ENCODE data around the gene CD63.
A peak's percentile ranks its signal among the peaks of the same experiment; 100 is the strongest.

CD63 gene

DNA sequence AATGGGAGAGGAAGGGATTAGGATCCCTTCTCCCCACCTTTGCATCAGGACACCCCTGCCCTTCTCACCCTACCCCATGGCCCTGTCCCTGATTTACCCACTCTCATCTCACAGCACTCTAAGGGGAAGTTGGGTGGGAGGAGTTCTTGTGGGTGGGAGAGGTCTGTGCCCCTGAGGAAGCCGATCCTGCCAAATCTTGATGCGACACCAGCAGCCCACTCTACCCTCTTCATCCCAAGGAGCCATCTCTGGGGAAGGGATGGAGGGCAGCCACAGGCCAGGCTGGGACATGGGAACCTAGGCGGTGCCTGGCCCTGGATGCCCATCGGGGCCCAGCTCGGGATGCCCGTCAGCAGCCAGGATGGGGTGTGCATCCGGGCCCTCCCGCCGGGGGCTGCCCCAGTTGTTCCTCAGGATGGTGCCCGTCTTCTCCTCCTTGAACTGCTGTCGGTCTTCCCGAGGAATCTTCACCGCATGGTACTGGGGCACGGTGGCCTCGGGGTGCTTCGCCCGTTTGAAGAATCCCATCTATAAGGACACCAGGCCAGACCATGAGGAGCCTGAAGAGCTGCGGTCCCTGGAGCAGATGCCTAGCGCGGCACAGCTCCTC is 43.9 kb downstream of the CD63 start:
- no peak for DNase-seq

DNA sequence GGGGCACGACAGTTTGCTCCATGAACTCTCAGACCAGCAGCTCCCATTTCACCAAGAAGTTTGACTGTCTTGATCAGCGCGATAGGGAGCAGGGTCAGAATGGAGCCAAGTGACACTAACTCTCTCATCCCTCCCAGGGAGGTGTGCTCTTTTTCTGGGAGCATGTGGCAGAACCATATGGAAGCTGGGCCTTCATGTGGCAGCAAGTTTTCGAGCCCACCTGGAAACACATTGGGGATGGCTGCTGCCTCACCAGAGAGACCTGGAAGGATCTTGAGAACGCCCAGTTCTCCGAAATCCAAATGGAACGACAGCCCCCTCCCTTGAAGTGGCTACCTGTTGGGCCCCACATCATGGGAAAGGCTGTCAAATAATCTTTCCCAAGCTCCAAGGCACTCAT is 45.1 kb downstream of the CD63 start:
- no peak for DNase-seq

DNA sequence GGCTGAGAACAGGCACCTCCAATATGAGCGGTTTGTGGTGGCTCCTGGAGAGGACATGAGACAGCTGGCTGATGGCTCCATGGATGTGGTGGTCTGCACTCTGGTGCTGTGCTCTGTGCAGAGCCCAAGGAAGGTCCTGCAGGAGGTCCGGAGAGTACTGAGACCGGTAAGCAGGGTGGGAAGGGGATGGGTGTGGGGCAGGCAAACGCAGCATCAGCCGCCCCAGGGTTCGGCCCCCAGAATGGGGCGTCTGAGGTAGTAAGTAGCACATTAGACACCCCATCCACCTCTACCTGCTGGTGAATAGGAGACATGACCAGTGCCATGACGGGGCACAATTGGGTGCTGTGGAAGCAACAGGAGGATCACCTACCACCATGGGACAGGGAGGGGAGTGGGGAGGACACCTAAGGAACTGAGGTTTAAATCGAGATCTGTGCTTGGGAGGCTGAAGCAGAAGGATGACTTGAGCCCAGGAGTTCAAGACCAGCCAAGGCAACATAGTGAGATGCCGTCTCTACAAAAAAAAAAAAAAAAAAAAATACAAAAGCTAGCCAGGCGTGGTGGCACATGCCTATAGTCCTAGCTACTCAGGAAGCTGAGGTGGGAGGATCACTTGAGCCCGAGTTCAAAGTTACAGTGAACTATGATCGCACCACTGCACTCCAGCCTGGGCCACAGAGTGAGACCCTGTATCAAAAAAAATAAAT is 46.6 kb downstream of the CD63 start:
- DNase-seq, result no peak

DNA sequence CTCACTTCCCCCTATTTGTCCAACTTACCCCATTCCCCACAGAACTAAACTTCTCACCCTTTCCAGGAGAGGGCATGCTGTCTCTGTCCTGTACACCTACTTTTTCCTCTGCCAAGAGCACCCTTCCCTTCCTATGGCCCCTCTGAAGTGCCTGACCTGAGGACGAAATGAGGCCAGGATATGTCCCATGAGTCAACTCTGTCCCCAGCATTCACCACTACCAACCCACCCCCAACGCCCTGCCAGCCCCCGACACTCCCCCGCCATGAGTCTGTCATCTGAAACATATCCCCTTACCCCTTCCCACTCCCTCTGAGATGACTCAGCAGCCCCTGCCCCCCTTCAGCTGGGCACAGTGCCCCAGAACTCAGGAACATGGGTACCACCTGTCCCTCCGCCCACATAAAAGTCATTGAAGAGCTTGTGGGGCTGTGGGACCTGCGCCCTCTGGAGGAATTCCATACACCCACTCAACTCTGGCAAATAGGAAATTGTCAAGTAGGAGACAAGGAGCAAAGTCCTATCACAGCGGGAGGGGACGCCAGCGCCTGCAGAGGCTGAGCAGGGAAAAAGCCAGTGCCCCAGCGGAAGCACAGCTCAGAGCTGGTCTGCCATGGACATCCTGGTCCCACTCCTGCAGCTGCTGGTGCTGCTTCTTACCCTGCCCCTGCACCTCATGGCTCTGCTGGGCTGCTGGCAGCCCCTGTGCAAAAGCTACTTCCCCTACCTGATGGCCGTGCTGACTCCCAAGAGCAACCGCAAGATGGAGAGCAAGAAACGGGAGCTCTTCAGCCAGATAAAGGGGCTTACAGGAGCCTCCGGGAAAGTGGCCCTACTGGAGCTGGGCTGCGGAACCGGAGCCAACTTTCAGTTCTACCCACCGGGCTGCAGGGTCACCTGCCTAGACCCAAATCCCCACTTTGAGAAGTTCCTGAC is 47.4 kb downstream of the CD63 start:
- peak; percentile 14 for DNase-seq

DNA sequence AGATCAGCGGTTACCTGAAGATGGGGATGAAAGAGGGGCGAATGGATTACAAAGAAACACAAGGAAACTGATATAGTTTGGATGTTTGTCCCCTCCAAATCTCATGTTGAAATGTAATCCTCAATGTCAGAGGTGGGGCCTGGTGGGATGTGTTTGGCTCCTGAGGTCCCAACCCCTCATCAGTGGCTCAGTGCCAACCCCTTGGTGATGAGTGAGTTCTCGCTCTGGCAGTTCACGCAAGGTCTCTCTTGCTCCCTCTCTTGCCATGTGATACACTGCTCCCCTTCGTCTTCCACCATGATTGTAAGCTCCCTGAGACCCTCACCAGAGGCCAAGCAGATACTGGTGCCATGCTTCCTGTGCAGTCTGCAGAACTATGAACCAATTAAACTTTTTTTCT is 49.1 kb downstream of the CD63 start:
- no peak for DNase-seq

DNA sequence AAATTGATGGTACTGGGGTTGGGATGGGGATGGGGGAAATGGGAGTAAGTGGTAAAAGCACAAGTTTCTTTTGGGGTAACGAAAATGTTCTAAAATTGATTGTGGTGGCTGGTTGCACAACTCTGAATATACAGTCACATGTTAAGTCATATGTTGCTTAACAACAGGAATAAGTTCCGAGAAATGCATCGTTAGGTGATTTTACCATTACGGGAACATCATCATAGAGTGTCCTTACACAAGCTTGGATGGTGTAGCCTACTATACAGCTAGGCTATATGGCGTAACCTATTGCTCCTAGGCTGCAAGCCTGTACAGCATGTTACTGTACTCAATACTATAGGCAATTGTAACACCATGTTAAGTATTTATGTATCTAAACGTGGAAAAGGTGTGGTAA is 52.1 kb downstream of the CD63 start:
- no peak for DNase-seq

DNA sequence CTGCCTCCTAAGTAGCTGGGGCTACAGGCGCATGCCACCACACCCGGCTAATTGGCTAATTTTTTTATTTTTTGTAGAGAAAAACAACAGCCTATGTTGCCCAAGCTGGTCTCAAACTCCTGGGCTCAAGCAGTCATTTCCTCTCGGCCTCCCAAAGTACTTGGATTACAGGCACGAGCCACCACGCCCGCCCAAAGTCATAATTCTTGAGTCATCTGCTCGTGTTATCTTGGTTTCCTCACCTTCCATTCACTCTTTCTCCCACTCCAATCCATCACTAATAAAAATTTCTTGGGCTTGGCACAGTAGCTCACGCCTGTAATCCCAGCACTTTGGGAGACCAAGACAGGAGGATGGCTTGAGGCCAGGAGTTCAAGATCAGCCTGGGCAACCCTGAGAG is 53.1 kb downstream of the CD63 start:
- no peak for DNase-seq
